GM21723 (cell line): ENCODE data around the gene QTRT2.

Experiments
- ATAC-seq: cut with Tn5 transposase; IDR thresholded peaks from one replicate; pipeline ENCODE4 v1.9.1; 2021; ENCODE audit warnings: mild to moderate bottlenecking, moderate library complexity; ENCODE audit not compliant: unreplicated experiment

The QTRT2 gene

GRCh38 chr3:114076711-114077110, 20.2 kb downstream of the QTRT2 start:
- no peak for ATAC-seq

GRCh38 chr3:114078126-114078525, 21.6 kb downstream of the QTRT2 start:
- ATAC-seq, result no peak

DNA sequence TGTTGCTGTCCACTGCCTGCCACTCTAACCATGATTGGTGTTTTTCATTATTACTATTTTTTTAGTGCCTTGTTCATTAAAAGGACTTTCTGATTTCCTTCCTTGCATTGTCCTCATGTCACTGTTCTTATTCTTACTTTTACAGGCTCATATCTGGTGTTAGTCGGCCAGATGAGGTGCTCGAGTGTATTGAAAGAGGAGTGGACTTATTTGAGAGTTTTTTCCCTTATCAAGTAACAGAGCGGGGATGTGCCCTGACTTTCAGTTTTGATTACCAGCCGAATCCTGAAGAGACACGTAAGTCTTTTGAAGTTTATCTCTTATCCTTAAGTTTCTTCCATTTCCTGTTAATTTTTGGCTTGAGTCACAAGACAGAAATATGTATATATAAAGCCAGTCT, 23.2 kb downstream of the QTRT2 start:
- no peak for ATAC-seq

DNA sequence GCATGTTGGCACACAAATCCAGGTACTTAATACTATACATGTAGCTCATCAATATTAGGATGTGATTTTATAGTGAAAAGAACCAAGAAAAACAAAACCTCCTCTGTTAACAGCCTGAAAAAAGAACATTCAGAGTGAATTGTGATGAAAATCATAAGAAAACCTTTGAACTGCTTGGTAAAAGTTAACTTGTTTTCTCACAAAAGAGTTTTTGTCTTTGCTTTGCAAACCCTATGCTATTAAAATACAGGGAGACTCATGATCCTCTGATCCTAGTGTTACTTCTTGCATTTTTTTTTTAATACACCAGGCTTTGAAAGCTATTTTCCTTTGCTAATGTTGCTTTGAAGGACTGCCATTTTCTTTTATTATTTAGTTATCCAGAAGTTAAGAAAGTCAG, 23.7 kb downstream of the QTRT2 start:
- no peak for ATAC-seq

DNA sequence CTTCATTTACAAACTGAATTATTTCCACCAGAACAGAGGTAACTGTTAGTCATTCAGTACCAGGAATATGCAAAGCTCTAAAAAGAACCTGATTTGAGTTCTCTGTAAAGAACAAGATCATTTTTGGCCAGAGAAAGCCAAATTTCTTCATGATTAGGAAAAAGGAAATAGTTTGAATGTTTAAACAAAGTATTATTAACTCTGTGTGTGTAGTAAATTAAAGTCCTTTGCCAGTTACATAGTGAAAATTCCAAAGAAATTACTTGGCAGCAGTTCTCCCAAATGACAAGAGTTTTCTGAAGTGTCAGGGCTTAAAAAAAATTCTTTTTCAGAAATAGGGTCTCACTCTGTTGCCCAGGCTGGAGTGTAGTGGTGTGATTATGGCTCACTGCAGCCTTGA, 24.5 kb downstream of the QTRT2 start:
- ATAC-seq, result no peak

DNA sequence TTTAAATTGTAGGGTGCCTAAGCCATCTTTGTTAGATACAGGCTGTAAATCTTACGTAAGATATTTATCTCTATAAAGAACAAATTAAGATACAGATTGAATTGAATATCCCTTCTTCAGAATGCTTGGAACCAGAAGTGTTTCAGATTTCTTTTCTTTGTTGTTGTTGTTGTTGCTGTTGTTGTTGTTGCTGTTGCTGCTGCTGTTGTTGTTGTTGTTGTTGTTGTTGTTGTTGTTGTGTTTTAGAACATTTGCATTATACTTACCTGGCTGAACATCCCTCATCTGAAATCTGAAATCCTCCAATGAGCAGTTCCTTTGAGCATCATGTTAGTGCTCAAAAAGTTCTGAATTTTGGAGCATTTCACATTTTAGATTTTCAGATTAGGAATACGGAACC, 26.6 kb downstream of the QTRT2 start:
- no peak for ATAC-seq

GRCh38 chr3:114086356-114086755, 29.8 kb downstream of the QTRT2 start:
- ATAC-seq, result no peak

- ATAC-seq, result no peak
Observed at GRCh38 chr3:114089675-114090074, 33.1 kb downstream of the QTRT2 start.

DNA sequence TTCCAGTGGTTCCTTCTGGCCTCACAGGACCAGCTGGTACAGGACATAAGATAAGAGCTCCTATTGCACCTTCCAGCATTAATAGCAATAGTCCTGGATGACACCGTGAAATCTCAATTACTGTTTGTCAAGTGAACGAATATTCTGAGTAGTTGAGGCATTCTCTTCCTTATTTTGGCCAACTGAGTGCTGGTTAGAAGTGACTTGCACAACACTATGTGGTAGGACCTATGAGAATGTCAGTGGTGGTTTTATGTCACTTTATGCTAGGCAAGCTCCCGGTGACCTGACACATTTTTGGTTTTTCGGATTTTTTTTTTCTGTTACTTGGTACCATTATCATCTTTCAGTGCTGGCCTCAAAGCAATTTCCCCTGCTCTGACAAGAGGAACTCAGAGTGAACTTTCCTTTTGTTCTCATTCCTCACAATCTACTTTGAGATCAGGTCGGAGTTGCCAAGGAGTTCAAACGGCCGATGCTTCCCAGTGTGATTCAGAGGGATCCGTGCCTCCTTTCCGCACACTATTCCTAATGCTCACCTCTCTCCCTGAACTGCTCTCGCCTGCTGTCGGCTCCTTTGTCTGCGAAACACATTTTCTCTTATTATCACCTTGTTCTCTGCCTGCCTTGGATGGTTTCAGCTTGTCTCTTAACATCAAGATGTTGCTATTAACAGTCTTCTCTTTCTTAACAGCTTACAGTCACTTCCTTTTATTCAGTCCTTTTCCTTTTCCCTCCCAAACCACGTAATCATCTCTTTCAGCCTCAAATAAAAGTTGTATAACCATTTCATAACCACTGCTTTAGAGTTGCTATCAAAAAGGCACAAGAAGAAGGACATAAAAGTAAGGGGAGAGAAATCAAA, 35.8 kb downstream of the QTRT2 start:
- ATAC-seq, result no peak

DNA sequence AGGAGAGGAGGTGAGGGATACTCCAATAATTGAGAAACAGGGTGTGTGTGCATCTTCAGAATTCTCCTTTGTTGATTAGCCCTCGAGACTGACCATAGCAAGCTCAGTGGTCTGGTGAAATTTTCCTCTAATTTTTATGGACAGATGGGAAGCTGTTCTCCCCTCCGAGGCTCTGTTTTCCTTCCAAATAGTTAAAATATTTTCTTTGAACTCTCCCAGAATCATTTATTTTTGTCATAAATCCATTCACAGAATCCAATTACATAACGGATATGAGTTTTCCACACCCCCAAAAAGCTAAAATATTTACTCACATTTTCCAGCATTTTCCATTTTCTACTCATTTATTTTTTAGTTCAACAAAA, 36.5 kb downstream of the QTRT2 start:
- ATAC-seq, result no peak

- ATAC-seq, result no peak
Observed at GRCh38 chr3:114093596-114093995, 37.1 kb downstream of the QTRT2 start.

GRCh38 chr3:114095796-114096195, 39.3 kb downstream of the QTRT2 start:
- ATAC-seq, result no peak

DNA sequence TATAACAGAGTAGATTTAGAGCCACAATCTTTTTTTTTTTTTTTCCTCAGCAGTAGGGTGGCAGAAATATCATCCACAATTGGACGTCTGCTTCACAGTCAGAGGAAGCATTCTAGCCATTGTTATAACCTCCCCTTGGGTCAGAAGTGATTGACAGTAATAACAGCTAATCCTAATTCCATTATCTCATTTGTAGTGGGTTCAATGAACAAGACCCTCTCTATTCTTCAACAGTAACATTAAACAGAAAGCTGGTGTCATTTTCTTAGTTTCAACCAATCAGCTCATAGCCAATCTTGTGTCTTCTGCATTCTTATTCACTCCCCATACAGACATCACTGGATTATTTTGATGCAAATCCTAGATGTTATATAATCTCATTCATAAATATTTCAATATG, 44.6 kb downstream of the QTRT2 start:
- ATAC-seq, result no peak

DNA sequence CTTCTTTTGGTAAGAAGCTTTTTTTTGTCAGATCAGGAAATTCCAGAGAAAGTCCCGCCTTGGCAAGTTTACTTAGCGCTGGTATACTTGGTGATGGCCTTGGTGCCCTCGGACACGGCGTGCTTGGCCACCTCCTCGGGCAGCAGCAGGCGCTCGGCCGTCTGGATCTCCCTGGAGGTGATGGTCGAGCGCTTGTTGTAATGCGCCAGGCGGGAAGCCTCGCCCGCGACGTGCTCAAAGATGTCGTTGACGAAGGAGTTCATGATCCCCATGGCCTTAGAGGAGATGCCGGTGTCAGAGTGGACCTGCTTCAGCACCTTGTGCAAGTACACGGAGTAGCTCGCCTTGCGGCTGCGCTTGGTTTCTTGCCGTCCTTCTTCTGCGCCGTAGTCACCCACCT, 46.6 kb downstream of the QTRT2 start:
- ATAC-seq, result no peak

- ATAC-seq, result no peak
Observed at GRCh38 chr3:114103858-114104257, 47.3 kb downstream of the QTRT2 start.

DNA sequence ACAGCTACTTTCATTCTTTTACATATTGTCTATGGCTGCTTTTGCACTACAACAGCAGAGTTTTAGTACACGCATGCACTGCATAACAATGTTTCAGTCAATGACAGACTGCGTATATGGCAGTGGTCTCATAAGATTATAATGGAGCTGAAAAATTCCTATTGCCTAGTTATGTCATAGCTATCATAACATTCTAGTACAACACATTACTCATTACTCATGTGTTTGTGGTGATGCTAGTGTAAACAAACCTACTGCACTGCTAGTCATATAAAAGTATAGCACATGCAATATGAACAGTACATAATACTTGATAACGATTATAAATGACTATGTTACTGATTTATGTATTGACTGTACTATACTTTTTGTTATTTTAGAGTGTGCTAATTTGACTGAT, 47.9 kb downstream of the QTRT2 start:
- ATAC-seq, result no peak

- ATAC-seq, result no peak
Observed at GRCh38 chr3:114108137-114108536, 51.6 kb downstream of the QTRT2 start.

- ATAC-seq, result no peak
Observed at GRCh38 chr3:114110439-114110838, 53.9 kb downstream of the QTRT2 start.

DNA sequence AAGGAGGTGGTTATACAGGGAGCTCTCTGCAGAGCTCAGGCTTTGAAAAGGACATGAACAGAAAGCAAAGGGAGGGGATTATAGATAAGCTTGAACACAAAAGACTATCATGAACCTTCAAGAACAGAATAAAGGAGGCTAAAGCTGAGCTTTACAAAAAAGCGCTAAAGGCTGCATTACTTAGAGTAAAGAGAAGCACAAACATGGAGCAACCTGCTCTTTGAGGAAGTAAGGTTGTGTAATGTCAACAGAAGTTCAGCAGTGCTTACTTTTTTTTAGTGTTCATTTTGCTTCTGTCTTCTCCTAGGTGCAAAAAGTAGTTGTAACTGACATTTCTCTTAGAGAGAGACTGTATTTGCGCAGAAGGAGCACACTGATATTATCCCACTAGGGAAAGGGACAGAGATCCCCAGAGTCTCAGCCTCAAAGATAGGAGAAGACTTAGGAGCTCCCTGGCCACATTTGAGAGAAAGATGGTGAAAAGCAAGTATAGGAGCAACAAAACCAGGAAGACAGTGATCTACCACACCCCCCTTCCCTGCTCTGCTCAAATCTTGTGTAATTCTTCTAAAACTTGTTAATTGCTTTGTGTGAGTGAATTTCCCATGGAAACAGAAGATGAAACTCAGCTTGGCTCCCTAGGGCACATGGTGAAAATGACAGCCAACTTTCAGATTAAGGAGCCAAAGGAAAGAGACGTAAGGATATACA, 54.7 kb downstream of the QTRT2 start:
- ATAC-seq, result no peak

- ATAC-seq, result no peak
Observed at GRCh38 chr3:114112696-114113095, 56.2 kb downstream of the QTRT2 start.

- no peak for ATAC-seq
Observed at GRCh38 chr3:114114719-114115118, 58.2 kb downstream of the QTRT2 start.

GRCh38 chr3:114115143-114115542, 58.6 kb downstream of the QTRT2 start:
- ATAC-seq, result no peak
